HCT116 (cell line): ENCODE results near the gene CSH2. TPM values are rescaled to one million over a fixed set of nuclear protein-coding genes. Genes with fewer than 3 reads are reported as not detected.

Experiments
- ATAC-seq: fragments of 200-7000 bp; cut with Tn5 transposase; 2 replicates; pipeline ENCODE4 v1.9.1; 2020; ENCODE audit warnings: mild to moderate bottlenecking, moderate library complexity
- BruUV-seq: library from RNA; stranded (reverse); fragments of 400-500 nt; replicated peaks from 2 replicates; lab custom pipeline; 2021; lab: Mats Ljungman, UMichigan
- CTCF ChIA-PET: fragments of 300-600 bp; sonication (Branson Sonifier 250); formaldehyde crosslinking; loops from one replicate; lab custom pipeline; 2021; ENCODE audit warnings: antibody characterized with exemption; lab: Charles Lee
- POLR2A ChIA-PET: fragments of 300-600, 350-600 bp; sonication (Branson Sonifier 250); formaldehyde crosslinking; loops from one replicate; lab custom pipeline; 2021; ENCODE audit warnings: antibody characterized with exemption; lab: Charles Lee
- RAD21 ChIA-PET, 2 experiments: fragments of 300-600 bp; sonication (Branson Sonifier 250); formaldehyde crosslinking; loops; one replicate each; lab custom pipeline; 2023; ENCODE audit warnings: low total read pairs in 2 of 2; ENCODE audit not compliant: uncharacterized antibody in 2 of 2, unreplicated experiment in 2 of 2, low non-redundant PET in 1 of 2; lab: Charles Lee
- DNase-seq: peaks from one replicate; pipeline ENCODE4 v3.0.0-alpha.2; 2010; ENCODE audit warnings: low read depth, low spot score
- H2AFZ ChIP-seq: fragments of 200-600 bp; shearing (Covaris generic), sonication (generic); 2 replicates; pipeline ENCODE4 v1.6.1; 2017; ENCODE audit warnings: low read depth, mixed run types, mixed read lengths, antibody characterized with exemption, low read length; ENCODE audit not compliant: poor library complexity, severe bottlenecking
- H3K27ac ChIP-seq: 2 replicates; pipeline ENCODE4 v1.5.1; 2012; ENCODE audit warnings: low read depth, low read length
- H3K27me3 ChIP-seq: fragments of 200-600 bp; sonication (generic); 2 replicates; pipeline ENCODE4 v1.6.1; 2016; ENCODE audit warnings: mixed run types, low read length, mixed read lengths; ENCODE audit not compliant: insufficient read depth
- H3K36me3 ChIP-seq, 2 experiments: fragments of 200-500 bp in 1 of 2; fragments of 200-600 bp in 1 of 2; sonication (Bioruptor generic) in 1 of 2; sonication (generic) in 1 of 2; 2 replicates each; pipeline versions ENCODE4 v1.5.1 to v1.6.1; 2014 to 2016; ENCODE audit warnings: low read length in 2 of 2, inconsistent platforms in 1 of 2, mixed read lengths in 1 of 2, mixed run types in 1 of 2; ENCODE audit not compliant: insufficient read depth in 2 of 2, control insufficient read depth in 1 of 2
- H3K4me1 ChIP-seq, 2 experiments: fragments of 200-600 bp in 1 of 2; sonication (generic) in 1 of 2; 2 replicates each; pipeline versions ENCODE4 v1.5.1 to v1.6.1; 2012 to 2017; ENCODE audit warnings: low read length in 2 of 2, inconsistent platforms in 1 of 2, mild to moderate bottlenecking in 1 of 2, mixed read lengths in 1 of 2, mixed run types in 1 of 2, moderate library complexity in 1 of 2; ENCODE audit not compliant: insufficient read depth in 2 of 2, control insufficient read depth in 1 of 2
- H3K4me2 ChIP-seq: fragments of 200-600 bp; sonication (generic); 2 replicates; pipeline ENCODE4 v1.6.1; 2017; ENCODE audit warnings: mixed run types, low read length, mixed read lengths
- H3K4me3 ChIP-seq, 2 experiments: fragments of 200-600 bp in 1 of 2; sonication (generic) in 1 of 2; replicated peaks in 1 of 2; 2 replicates each; pipeline ENCODE4 v1.5.1; 2011 to 2016; ENCODE audit warnings: low read length in 2 of 2, control low read depth in 1 of 2, low read depth in 1 of 2, mild to moderate bottlenecking in 1 of 2, mixed read lengths in 1 of 2, mixed run types in 1 of 2
- H3K79me2 ChIP-seq: fragments of 200-600 bp; sonication (generic); 2 replicates; pipeline ENCODE4 v1.6.1; 2017; ENCODE audit warnings: mild to moderate bottlenecking, mixed run types, low read length, moderate library complexity, mixed read lengths; ENCODE audit not compliant: insufficient read depth
- H3K9ac ChIP-seq: fragments of 200-600 bp; sonication (generic); 2 replicates; pipeline ENCODE4 v1.6.1; 2016; ENCODE audit warnings: low read length, mixed read lengths
- H3K9me2 ChIP-seq: fragments of 200-600 bp; sonication (generic), shearing (Covaris generic); 2 replicates; pipeline ENCODE4 v1.6.1; 2017; ENCODE audit warnings: mixed run types, mild to moderate bottlenecking, moderate library complexity; ENCODE audit not compliant: insufficient read depth
- H3K9me3 ChIP-seq, 2 experiments: fragments of 200-500 bp in 1 of 2; fragments of 200-600 bp in 1 of 2; sonication (Bioruptor generic) in 1 of 2; sonication (generic) in 1 of 2; 2 replicates each; pipeline ENCODE4 v1.6.1; 2014 to 2017; ENCODE audit warnings: low read length in 2 of 2, mixed read lengths in 2 of 2, inconsistent platforms in 1 of 2, low read depth in 1 of 2, mild to moderate bottlenecking in 1 of 2, mixed run types in 1 of 2, moderate library complexity in 1 of 2; ENCODE audit not compliant: control insufficient read depth in 1 of 2, insufficient read depth in 1 of 2
- H4K20me1 ChIP-seq: fragments of 200-600 bp; sonication (generic), shearing (Covaris generic); 2 replicates; pipeline ENCODE4 v1.6.1; 2017; ENCODE audit warnings: mixed run types, mild to moderate bottlenecking, moderate library complexity; ENCODE audit not compliant: insufficient read depth
- CTCF ChIP-seq, 3 experiments: fragments of 200-600 bp in 1 of 3; sonication (generic) in 1 of 3; IDR thresholded peaks in 2 of 3; conservative IDR thresholded peaks in 1 of 3; 2 replicates each; pipeline ENCODE4 v1.5.1; 2012 to 2017; ENCODE audit warnings: low read depth in 2 of 3, low read length in 2 of 3, antibody characterized with exemption in 1 of 3, borderline replicate concordance in 1 of 3, control low read depth in 1 of 3, mild to moderate bottlenecking in 1 of 3, mixed read lengths in 1 of 3, mixed run types in 1 of 3, moderate library complexity in 1 of 3; ENCODE audit not compliant: insufficient read depth in 1 of 3
- ELF1 ChIP-seq: IDR thresholded peaks from 2 replicates; pipeline ENCODE4 v1.6.1; 2012; ENCODE audit warnings: low read depth, borderline replicate concordance
- EZH2 ChIP-seq: fragments of 200-600 bp; sonication (generic); IDR thresholded peaks from 2 replicates; pipeline ENCODE4 v1.6.1; 2017; ENCODE audit warnings: antibody characterized with exemption, mixed run types
- EZH2phosphoT487 ChIP-seq: fragments of 200-600 bp; IDR thresholded peaks from 2 replicates; pipeline ENCODE4 v1.6.1; 2018; ENCODE audit warnings: antibody characterized with exemption, borderline replicate concordance
- MAX ChIP-seq: IDR thresholded peaks from 2 replicates; pipeline ENCODE4 v1.6.1; 2012
- RAD21 ChIP-seq: IDR thresholded peaks from 2 replicates; pipeline ENCODE4 v1.6.1; 2012; ENCODE audit warnings: low read depth, mild to moderate bottlenecking
- SIN3A ChIP-seq: IDR thresholded peaks from 2 replicates; pipeline ENCODE4 v1.6.1; 2012; ENCODE audit warnings: low read depth
- SP1 ChIP-seq: IDR thresholded peaks from 2 replicates; pipeline ENCODE4 v1.6.1; 2012; ENCODE audit warnings: low read depth
- SRF ChIP-seq: IDR thresholded peaks from 2 replicates; pipeline ENCODE4 v1.6.1; 2012; ENCODE audit warnings: low read depth
- YY1 ChIP-seq: IDR thresholded peaks from 2 replicates; pipeline ENCODE4 v1.6.1; 2011; ENCODE audit warnings: low read length, low read depth, moderate library complexity, mild to moderate bottlenecking; ENCODE audit not compliant: insufficient replicate concordance; ENCODE audit errors: extremely low read depth
- ZBTB33 ChIP-seq: IDR thresholded peaks from 2 replicates; pipeline ENCODE4 v1.6.1; 2011; ENCODE audit warnings: mild to moderate bottlenecking, low read length, moderate library complexity; ENCODE audit not compliant: insufficient replicate concordance; ENCODE audit errors: extremely low read depth
- ZFX ChIP-seq: fragments of 450-650 bp; IDR thresholded peaks from 2 replicates; pipeline ENCODE4 v1.6.1; 2017
- intact Hi-C: fragments of 100-400 bp; cut with micrococcal nuclease; formaldehyde crosslinking; loops from 2 replicates; pipeline ENCODE4 v1.10.0; 2022
- total RNA-seq: library from RNA; stranded (reverse); gene quantifications from one replicate; pipeline ENCODE4 v1.2.1, GENCODE V29; 2021; ENCODE audit not compliant: unreplicated experiment

CSH2 gene
- total RNA-seq, 1 experiment from 2014 or later, result not detected

- BruUV-seq, result no TSS peak
- Histone ChIP-seq H4K20me1 (no peaks in the 10 kb centered on the region), H3K9ac (no peak overlapping the region), H3K4me1 (peaks cover 7 to 20% of the 10 kb centered on the region in 2 experiments; a peak in 3 of 4 replicates), H3K9me2 (no peaks in the 10 kb centered on the region), H2AFZ (no peak overlapping the region), H3K27ac (no peak overlapping the region), H3K27me3 (no peaks in the 10 kb centered on the region), H3K9me3 (peaks cover 0 to under 1% of the 10 kb centered on the region in 2 experiments; a peak in 1 of 4 replicates), H3K36me3 (no peaks in the 10 kb centered on the region)
- POLR2A ChIA-PET, result no interaction called here
- no peak for ATAC-seq
- CTCF ChIA-PET, result interaction anchor here (1.1 kb wide), 1 partner anchor 13 kb away, joined by 4 read pairs; no protein-coding TSS in a partner anchor
- DNase-seq, result no peak
- RAD21 ChIA-PET, result no interaction called here
- TF ChIP-seq YY1 (no peak), ELF1 (no peak), ZFX (no peak), SRF (no peak), MAX (no peak), ZBTB33 (no peak), EZH2phosphoT487 (no peak), RAD21 (no peak), SP1 (no peak), EZH2 (no peak), SIN3A (no peak), CTCF (IDR thresholded peaks at IDR 0.05 in 2 of 3, conservative IDR thresholded peaks at IDR 0.05 in 1 of 3; ENCODE audit: borderline replicate concordance in 1 of 3, insufficient read depth in 1 of 3, low read depth in 2 of 3, low read length in 2 of 3) (no peak)
- TF ChIP-seq, all 23 proteins: peak for 0
- intact Hi-C loops, result no loop called here
- no peak overlapping the region for H3K4me3 ChIP-seq
- no peaks in the 10 kb centered on the region for H3K79me2 ChIP-seq
- no peak overlapping the region for H3K4me2 ChIP-seq
Measured at GRCh38 chr17:63853260-63853659, 20.2 kb downstream of the CSH2 start.
